22Rv1 (cell line): ENCODE data around the gene CCDC80.
A peak's percentile ranks its signal among the peaks of the same experiment; 100 is the strongest.

ENCODE experiments used
- H3K27ac ChIP-seq: fragments of 450-650 bp; 2 replicates; pipeline ENCODE4 v1.5.1; 2017
- ZFX ChIP-seq: fragments of 450-650 bp; IDR thresholded peaks from 2 replicates; pipeline ENCODE4 v1.6.1; 2017; ENCODE audit warnings: antibody characterized with exemption, borderline replicate concordance
- TF ChIP-seq, protein P1 (sequence below): fragments of 450-650 bp; IDR thresholded peaks from 2 replicates; pipeline ENCODE4 v1.5.1; 2017; ENCODE audit warnings: mild to moderate bottlenecking

The CCDC80 gene

GRCh38 chr3:112560721-112561483 is 80.0 kb downstream of the CCDC80 start:
- no peak for TF ChIP-seq ZFX
- TF ChIP-seq, protein P1, sequence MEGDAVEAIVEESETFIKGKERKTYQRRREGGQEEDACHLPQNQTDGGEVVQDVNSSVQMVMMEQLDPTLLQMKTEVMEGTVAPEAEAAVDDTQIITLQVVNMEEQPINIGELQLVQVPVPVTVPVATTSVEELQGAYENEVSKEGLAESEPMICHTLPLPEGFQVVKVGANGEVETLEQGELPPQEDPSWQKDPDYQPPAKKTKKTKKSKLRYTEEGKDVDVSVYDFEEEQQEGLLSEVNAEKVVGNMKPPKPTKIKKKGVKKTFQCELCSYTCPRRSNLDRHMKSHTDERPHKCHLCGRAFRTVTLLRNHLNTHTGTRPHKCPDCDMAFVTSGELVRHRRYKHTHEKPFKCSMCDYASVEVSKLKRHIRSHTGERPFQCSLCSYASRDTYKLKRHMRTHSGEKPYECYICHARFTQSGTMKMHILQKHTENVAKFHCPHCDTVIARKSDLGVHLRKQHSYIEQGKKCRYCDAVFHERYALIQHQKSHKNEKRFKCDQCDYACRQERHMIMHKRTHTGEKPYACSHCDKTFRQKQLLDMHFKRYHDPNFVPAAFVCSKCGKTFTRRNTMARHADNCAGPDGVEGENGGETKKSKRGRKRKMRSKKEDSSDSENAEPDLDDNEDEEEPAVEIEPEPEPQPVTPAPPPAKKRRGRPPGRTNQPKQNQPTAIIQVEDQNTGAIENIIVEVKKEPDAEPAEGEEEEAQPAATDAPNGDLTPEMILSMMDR = no peak
- H3K27ac ChIP-seq = peak overlapping the region; percentile 95

DNA sequence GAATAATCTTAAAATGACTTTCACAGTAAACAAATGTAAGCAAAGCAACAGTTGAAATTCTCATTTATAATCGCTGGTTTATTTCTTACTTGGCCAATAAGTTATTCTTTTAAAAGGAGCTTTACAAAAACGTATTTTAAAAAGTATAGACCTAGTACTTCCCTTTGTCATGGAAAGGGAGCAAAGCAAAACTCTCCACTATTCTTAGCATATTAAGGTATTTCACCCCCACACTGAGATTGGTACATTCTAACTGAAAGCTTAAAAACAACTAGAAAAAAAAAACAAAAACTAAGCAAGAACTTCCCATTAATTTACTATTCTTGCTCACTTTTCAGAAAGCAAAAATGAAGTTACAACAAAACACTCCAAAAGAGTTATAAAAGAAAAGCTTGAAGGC is 80.6 kb downstream of the CCDC80 start:
- TF ChIP-seq, protein P1 = no peak
- no peak for TF ChIP-seq ZFX
- peak overlapping the region; percentile 95 for H3K27ac ChIP-seq

DNA sequence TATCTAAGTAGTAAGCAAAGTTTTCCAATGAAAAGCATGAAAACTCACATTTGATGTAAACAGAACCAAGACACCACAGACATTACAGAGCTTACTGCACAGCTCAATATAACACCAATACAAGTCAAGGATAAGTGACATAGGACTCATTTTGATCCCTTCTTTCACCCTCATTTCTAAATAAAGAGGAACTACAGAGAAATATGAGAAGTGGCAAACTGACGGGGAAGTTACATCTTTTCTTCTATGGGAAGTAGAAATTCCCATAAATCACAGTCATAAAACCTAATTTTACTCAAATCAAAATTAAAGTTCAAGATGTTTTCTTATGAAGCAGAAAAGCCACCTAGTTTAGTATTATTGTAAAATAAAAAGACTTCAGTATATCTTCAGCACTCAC is 83.0 kb downstream of the CCDC80 start:
- H3K27ac ChIP-seq = no peak overlapping the region
- TF ChIP-seq, protein P1 = no peak
- no peak for TF ChIP-seq ZFX

DNA sequence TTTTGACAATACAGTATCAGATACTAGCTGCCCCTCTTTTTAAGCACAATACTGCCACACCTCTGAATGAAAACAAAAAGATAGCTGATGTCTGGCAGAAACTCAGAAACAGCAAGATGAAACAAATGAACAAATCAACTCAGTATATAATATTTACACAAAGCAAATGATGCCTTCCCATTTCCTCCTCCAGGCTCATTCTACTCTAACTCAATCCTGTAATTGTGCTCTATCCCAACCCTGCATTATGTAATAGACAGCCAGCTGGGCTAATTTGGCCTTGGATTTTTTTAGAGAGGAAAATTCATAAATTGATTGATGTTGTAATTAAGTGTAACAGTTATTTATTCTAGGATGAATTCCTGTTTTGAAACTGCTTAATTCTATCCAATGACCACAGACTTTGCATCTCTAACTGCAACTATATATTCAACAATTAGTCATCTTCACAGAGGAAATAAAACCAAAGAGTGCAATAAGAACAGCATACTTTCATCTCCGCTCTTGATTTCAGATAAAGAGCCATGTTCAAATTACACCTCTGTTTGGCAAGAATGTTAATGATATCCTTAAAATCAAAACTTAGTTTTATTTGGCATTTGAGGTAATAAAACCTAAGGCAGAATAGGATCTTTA is 85.3 kb downstream of the CCDC80 start:
- no peak for TF ChIP-seq ZFX
- TF ChIP-seq, protein P1 = no peak
- no peak overlapping the region for H3K27ac ChIP-seq

- TF ChIP-seq, protein P1 = no peak
- H3K27ac ChIP-seq = no peak overlapping the region
Measured at GRCh38 chr3:112550859-112551258, 90.1 kb downstream of the CCDC80 start.
